GM10248 (cell line): ENCODE data around the gene EPHA8.

Experiments used
- CTCF ChIA-PET: fragments of 300-600 bp; sonication (Branson Sonifier 250); formaldehyde crosslinking; extraction: SDS; loops from one replicate; lab custom pipeline; 2021; ENCODE audit warnings: antibody characterized with exemption; lab: Yijun Ruan, JAX
- POLR2A ChIA-PET: fragments of 350-650 bp; sonication (Branson Sonifier 250); formaldehyde crosslinking; extraction: SDS; loops from one replicate; lab custom pipeline; 2020; ENCODE audit warnings: antibody characterized with exemption; lab: Yijun Ruan, JAX
- DNase-seq: peaks from one replicate; pipeline ENCODE4 v3.0.0; 2012; ENCODE audit errors: extremely low spot score
- TF ChIP-seq, protein P1 (sequence below): IDR thresholded peaks from 2 replicates; pipeline ENCODE4 v1.5.1; 2012; ENCODE audit warnings: mild to moderate bottlenecking, low read depth; ENCODE audit errors: extremely low read depth, missing control alignments, control extremely low read depth

EPHA8 gene

DNA sequence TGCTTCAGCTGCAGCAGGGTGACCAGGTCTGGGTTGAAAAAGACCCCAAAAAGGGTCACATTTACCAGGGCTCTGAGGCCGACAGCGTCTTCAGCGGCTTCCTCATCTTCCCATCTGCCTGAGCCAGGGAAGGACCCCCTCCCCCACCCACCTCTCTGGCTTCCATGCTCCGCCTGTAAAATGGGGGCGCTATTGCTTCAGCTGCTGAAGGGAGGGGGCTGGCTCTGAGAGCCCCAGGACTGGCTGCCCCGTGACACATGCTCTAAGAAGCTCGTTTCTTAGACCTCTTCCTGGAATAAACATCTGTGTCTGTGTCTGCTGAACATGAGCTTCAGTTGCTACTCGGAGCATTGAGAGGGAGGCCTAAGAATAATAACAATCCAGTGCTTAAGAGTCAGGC is 76.0 kb downstream of the EPHA8 start:
- DNase-seq = no peak
- POLR2A ChIA-PET = no interaction called here
- CTCF ChIA-PET = interaction anchor here (2.8 kb wide), 1 partner anchor 219 kb away, joined by 19 read pairs; no protein-coding TSS in a partner anchor
- TF ChIP-seq, protein P1, sequence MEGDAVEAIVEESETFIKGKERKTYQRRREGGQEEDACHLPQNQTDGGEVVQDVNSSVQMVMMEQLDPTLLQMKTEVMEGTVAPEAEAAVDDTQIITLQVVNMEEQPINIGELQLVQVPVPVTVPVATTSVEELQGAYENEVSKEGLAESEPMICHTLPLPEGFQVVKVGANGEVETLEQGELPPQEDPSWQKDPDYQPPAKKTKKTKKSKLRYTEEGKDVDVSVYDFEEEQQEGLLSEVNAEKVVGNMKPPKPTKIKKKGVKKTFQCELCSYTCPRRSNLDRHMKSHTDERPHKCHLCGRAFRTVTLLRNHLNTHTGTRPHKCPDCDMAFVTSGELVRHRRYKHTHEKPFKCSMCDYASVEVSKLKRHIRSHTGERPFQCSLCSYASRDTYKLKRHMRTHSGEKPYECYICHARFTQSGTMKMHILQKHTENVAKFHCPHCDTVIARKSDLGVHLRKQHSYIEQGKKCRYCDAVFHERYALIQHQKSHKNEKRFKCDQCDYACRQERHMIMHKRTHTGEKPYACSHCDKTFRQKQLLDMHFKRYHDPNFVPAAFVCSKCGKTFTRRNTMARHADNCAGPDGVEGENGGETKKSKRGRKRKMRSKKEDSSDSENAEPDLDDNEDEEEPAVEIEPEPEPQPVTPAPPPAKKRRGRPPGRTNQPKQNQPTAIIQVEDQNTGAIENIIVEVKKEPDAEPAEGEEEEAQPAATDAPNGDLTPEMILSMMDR = no peak

DNA sequence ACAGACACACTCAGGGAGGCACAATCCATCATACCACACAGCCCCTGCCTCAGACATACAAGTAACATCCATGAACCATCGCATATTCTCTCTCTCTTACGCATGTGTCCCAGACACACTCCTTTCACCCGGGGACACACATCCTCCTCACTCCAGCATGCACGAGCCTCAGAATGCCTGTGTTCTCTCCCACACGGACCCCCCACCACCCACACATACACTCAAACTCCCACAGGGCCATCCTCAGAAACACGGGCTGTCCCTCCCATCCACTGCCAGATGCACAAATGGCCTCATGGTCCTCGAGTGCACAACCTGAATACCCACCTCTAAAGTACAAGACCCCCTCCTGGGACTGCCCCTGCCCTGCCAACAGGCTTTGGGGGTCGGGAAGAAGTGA is 78.0 kb downstream of the EPHA8 start:
- TF ChIP-seq, protein P1 = no peak
- no peak for DNase-seq
- ChIA-PET CTCF (interaction anchor here (0.6 to 3.2 kb wide), 11 partner anchors 9 to 1644 kb away, joined by 3 to 25 read pairs (median 5); partner anchors contain the start of gene C1QB), POLR2A (no interaction called here)

DNA sequence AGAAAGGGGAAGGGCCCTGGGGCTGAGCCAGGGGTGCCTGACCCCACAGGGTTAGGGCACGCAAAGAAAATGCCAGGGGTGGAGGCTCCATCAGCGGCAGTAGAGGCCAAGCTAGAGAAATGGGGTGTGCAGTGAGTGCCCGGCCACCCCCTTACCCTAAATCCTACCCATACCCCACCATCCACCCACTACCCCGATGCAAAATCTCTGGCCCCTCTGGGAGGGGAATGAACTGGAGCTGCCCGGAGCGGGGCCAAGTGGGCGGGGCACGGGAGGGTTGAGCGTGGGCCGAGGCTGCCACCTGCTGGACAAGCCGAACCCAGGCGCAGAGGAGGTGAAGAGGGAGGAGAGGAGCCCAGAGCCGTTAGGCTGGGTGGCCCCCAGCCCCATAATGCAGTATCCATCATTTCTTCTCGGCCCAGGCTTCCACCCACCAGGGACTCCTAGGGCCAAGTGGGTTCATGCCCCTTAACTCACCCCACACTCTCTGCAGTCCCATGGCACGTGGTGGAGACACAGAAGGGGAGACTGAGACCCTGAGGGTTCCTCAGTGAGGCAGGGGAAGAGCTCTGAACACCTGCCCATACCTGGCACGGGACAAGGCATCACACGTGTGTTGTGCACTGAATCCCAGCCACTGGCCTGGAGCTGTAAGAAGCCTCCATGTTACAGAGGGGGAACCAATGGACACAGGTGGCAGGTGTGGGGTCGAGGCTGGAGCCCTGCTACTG is 78.8 kb downstream of the EPHA8 start:
- CTCF ChIA-PET = interaction anchor here (0.7 to 3.2 kb wide), 19 partner anchors 9 to 515 kb away, joined by 3 to 25 read pairs (median 3); partner anchors contain the start of gene C1QB
- POLR2A ChIA-PET = no interaction called here
- peak; percentile 86 for DNase-seq
- TF ChIP-seq, protein P1 = peak; percentile 91

DNA sequence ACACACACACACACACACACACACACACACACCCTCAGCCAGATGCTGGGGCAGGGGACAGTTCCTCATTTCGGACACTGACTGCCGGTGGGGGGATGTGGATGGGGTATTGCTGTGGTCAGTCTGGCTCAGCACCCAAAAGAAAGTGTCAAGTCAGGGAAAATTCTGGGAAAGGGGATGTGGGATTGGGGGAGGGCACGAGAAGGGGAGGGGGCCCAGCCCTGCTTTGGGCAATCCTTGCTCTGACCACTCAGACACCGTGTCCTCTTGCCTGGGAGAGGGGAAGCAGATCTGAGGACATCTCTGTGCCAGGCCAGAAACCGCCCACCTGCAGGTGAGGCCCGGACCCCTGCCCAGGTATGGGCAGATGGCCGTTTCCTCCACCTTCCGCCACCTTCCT is 80.1 kb downstream of the EPHA8 start, which contains the start of gene C1QC:
Gene C1QC (plus strand): TSS at position 253 of the 400 bp plus-strand sequence. CDS start 391 bp downstream, outside the sequence.
- ChIA-PET POLR2A (no interaction called here), CTCF (interaction anchor here (1.1 to 2.4 kb wide), 3 partner anchors 60 to 227 kb away, joined by 3 to 25 read pairs (median 4); no protein-coding TSS in a partner anchor)
- TF ChIP-seq, protein P1 = no peak
- DNase-seq = no peak

DNA sequence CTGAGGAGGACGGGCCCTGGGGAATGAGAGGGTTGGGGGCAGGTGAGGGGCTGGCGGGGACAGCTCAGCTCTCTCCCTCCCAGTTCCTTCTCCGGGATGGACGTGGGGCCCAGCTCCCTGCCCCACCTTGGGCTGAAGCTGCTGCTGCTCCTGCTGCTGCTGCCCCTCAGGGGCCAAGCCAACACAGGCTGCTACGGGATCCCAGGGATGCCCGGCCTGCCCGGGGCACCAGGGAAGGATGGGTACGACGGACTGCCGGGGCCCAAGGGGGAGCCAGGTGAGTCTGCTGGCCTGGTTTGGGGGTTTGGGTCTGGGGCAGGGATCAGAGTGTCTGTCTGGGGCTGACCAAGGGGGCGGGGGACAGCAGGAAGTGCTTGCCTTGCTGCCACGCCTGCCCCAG is 80.6 kb downstream of the EPHA8 start:
- POLR2A ChIA-PET = no interaction called here
- no peak for DNase-seq
- TF ChIP-seq, protein P1 = no peak
- CTCF ChIA-PET = interaction anchor here (1.4 kb wide), 1 partner anchor 227 kb away, joined by 4 read pairs; no protein-coding TSS in a partner anchor

DNA sequence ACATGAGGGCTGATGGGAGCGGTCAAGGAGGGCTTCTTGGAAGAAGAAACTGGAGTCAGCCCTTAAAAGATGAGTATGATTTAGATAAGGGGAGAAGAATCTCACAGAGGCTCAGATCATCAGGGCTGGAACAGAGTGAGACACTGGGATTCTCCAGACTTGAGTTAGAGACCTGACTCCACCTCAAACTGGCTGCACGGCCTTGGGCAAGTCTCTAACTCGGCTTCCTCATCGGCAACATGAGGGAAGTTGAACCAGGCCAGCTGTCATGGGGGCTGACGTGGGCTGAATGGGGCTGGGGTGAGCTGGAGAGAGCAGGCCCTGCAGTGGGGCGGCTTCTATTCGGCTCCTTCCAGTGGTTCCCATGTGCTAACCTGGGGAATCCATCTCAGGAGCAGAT is 82.6 kb downstream of the EPHA8 start:
- CTCF ChIA-PET = interaction anchor here (1.3 to 1.4 kb wide), 2 partner anchors 26 to 225 kb away, joined by 3 to 6 read pairs; no protein-coding TSS in a partner anchor
- POLR2A ChIA-PET = no interaction called here
- TF ChIP-seq, protein P1 = no peak
- DNase-seq = no peak
